HG03521 (cell line): ENCODE results near the gene DXO.
"Not testable (repeated sequence)": the region's sequence is repeated elsewhere in the genome, so short reads cannot be mapped to it uniquely, and the experiment has no call there.

ENCODE experiments used
- ATAC-seq: cut with Tn5 transposase; IDR thresholded peaks from one replicate; pipeline ENCODE4 v1.9.1; 2021; ENCODE audit warnings: mild to moderate bottlenecking, moderate library complexity; ENCODE audit not compliant: unreplicated experiment

The DXO gene

GRCh38 chr6:31932137-31932536 lies 39.8 kb downstream of the DXO start:
- not testable (repeated sequence) for ATAC-seq

DNA sequence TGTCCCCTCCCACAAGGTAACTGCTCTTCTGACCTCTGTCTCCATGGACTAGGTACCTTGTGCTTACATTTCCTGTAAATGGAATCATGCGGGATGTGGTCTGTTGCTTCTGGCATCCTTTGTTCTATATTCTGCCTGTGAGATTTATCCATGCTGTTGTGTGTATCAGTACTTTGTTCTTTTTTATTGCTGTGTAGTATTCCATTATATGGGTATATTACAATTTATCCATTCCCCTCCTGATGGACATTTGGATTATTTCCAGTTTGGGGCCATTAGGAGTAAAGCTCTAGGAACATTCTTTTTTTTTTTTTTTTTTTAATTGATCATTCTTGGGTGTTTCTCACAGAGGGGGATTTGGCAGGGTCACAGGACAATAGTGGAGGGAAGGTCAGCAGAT lies 41.0 kb downstream of the DXO start:
- ATAC-seq = no peak

DNA sequence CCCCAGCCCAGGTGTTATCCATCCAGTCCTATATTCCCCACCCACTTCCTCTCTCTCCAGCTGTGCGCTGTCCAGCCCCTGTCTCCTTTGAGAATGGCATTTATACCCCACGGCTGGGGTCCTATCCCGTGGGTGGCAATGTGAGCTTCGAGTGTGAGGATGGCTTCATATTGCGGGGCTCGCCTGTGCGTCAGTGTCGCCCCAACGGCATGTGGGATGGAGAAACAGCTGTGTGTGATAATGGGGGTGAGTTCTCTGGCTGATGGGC lies 43.3 kb downstream of the DXO start:
- ATAC-seq = no peak

DNA sequence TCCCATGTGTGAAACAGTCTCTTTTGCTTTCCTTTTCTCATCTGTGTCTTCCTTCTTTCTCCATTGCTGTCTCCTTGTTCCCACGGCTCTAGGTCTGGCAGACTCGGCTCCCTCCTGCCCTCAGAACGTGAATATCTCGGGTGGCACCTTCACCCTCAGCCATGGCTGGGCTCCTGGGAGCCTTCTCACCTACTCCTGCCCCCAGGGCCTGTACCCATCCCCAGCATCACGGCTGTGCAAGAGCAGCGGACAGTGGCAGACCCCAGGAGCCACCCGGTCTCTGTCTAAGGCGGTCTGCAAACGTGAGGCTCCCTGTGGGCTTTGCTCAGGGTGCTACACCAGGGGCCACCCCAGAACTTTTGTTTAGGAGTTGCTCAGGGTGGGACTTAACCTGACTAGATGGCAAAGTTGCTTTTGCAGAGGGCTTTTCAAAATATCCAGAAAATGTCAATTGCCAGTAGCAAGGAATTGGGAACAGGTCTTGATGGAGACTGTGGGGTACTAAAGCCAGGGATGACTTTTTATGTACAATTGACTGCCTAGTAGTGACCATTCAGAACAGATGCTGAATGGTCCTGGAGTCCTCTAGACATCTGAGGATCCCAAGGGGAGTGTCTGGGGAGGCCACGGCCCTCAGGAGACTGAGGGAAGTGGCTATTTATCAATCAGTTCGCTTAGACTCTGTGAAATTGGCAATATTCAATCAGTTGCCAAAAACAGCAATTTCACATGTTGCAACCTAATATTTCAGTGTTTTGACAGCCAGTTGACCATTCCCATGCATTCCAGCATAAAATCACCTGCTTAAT lies 43.9 kb downstream of the DXO start:
- ATAC-seq = no peak

DNA sequence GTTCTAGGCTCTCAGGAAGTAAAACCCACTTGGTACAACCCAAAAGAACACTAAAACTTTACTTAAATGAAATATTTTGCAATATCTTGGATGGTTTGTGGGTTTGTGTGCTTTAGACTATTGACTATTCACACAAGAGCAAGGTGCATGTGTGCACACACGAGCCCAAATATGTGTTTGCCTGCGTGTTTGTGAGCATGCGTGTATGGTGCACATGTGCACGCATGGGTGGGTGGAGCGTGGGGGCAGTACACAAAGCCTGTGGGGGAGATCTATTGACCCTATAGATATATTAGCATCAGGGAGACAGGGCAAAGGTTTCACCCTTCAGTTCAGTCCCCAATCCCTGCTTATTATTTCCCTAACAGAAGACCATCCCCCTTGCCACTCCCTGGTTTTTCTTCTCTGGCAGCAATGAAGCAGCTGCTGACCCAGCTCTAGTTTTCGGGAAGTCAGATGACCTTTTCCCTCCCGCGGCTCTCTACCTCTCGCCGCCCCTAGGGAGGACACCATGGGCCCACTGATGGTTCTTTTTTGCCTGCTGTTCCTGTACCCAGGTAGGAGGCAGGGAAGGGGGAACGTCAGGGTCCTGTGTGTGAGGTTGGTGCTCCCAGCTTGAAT lies 44.6 kb downstream of the DXO start, which contains the start of gene C2:
Gene C2 (plus strand): TSS at position 476 of the 621 bp plus-strand sequence. CDS start 36 bp downstream, at position 512.
- no peak for ATAC-seq

- ATAC-seq = no peak
These were observed 49.0 kb downstream of the DXO start for GRCh38 chr6:31922942-31923341.

- ATAC-seq = no peak
These were observed 51.1 kb downstream of the DXO start for GRCh38 chr6:31920811-31921210.
